ENCODE measurements around the gene CAPN1. TPM values are rescaled to one million over a fixed set of nuclear protein-coding genes. Genes with fewer than 3 reads are reported as not detected.

The CAPN1 gene
- total and polyA plus RNA-seq, 2 donors from 2014 or later = 92.5 to 328 TPM

DNA sequence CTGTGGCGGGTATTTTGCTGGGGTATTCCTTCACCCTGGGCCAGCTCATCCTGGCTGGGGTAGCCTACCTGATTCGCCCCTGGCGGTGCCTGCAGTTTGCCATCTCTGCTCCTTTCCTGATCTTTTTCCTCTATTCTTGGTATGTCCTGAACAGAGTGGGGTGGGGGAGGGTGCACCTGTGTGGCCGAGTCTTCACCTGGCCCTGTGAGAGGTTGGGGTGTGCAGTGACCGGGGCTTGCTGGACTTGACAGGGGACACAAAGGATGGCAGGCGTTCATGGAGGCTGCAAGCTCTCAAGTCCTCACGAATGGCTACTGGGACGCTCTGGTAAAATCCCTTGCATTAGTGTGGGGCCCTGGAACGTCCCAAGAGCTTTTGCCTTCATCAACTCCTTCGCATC, 39.3 kb downstream of the CAPN1 start:
- Histone ChIP-seq H3K9ac (ENCODE audit: low read length in 3 of 3) (no peak overlapping the region), H3K27ac (ENCODE audit: low read depth in 2 of 2, low read length in 2 of 2) (no peak overlapping the region), H3K4me3 (ENCODE audit: low read length in 3 of 3) (no peak overlapping the region), H3K27me3 (ENCODE audit: control insufficient read depth, insufficient read depth, low read length) (no peaks in the 10 kb centered on the region), H3K9me3 (ENCODE audit: control insufficient read depth in 2 of 3, insufficient read depth in 1 of 3, low read length in 3 of 3) (no peaks in the 10 kb centered on the region), H3K36me3 (ENCODE audit: control insufficient read depth in 2 of 3, insufficient read depth in 3 of 3, low read length in 3 of 3) (no peaks in the 10 kb centered on the region), H3K4me1 (ENCODE audit: control insufficient read depth in 2 of 3, insufficient read depth in 2 of 3, low read depth in 1 of 3, low read length in 3 of 3) (peaks cover 0 to 8% (median 0%) of the 10 kb centered on the region in 3 donors)
- TF ChIP-seq, protein P1, sequence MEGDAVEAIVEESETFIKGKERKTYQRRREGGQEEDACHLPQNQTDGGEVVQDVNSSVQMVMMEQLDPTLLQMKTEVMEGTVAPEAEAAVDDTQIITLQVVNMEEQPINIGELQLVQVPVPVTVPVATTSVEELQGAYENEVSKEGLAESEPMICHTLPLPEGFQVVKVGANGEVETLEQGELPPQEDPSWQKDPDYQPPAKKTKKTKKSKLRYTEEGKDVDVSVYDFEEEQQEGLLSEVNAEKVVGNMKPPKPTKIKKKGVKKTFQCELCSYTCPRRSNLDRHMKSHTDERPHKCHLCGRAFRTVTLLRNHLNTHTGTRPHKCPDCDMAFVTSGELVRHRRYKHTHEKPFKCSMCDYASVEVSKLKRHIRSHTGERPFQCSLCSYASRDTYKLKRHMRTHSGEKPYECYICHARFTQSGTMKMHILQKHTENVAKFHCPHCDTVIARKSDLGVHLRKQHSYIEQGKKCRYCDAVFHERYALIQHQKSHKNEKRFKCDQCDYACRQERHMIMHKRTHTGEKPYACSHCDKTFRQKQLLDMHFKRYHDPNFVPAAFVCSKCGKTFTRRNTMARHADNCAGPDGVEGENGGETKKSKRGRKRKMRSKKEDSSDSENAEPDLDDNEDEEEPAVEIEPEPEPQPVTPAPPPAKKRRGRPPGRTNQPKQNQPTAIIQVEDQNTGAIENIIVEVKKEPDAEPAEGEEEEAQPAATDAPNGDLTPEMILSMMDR (IDR thresholded peaks at IDR 0.05; ENCODE audit: borderline replicate concordance, extremely low read depth, insufficient read depth) = no peak
- FAIRE-seq (no peak), DNase-seq (no peak)
- intact Hi-C loops (cut with DNase I) = no loop called here

- peaks cover 0 to 8% (median 0%) of the 10 kb centered on the region in 3 donors for H3K4me1 ChIP-seq (ENCODE audit: control insufficient read depth in 2 of 3, insufficient read depth in 2 of 3, low read depth in 1 of 3, low read length in 3 of 3)
- DNase-seq (no peak), FAIRE-seq (no peak)
- TF ChIP-seq, protein P1 (IDR thresholded peaks at IDR 0.05; ENCODE audit: borderline replicate concordance, extremely low read depth, insufficient read depth) = no peak
- H3K9me3 ChIP-seq (ENCODE audit: control insufficient read depth in 2 of 3, insufficient read depth in 1 of 3, low read length in 3 of 3) = no peaks in the 10 kb centered on the region
- H3K4me3 ChIP-seq (ENCODE audit: low read length in 3 of 3) = no peak overlapping the region
- no peaks in the 10 kb centered on the region for H3K36me3 ChIP-seq (ENCODE audit: control insufficient read depth in 2 of 3, insufficient read depth in 3 of 3, low read length in 3 of 3)
- no peak overlapping the region for H3K9ac ChIP-seq (ENCODE audit: low read length in 3 of 3)
- H3K27me3 ChIP-seq (ENCODE audit: control insufficient read depth, insufficient read depth, low read length) = peaks cover 2% of the 10 kb centered on the region
- intact Hi-C loops (cut with DNase I) = no loop called here
- no peak overlapping the region for H3K27ac ChIP-seq (ENCODE audit: low read depth in 2 of 2, low read length in 2 of 2)
Observed at GRCh38 chr11:65223011-65223410, 41.3 kb downstream of the CAPN1 start.

- Histone ChIP-seq H3K36me3 (ENCODE audit: control insufficient read depth in 2 of 3, insufficient read depth in 3 of 3, low read length in 3 of 3) (no peaks in the 10 kb centered on the region), H3K4me1 (ENCODE audit: control insufficient read depth in 2 of 3, insufficient read depth in 2 of 3, low read depth in 1 of 3, low read length in 3 of 3) (peaks cover 0 to 8% (median 0%) of the 10 kb centered on the region in 3 donors), H3K9ac (ENCODE audit: low read length in 3 of 3) (no peak overlapping the region), H3K27me3 (ENCODE audit: control insufficient read depth, insufficient read depth, low read length) (peaks cover 2% of the 10 kb centered on the region), H3K4me3 (ENCODE audit: low read length in 3 of 3) (no peak overlapping the region), H3K27ac (ENCODE audit: low read depth in 2 of 2, low read length in 2 of 2) (no peak overlapping the region), H3K9me3 (ENCODE audit: control insufficient read depth in 2 of 3, insufficient read depth in 1 of 3, low read length in 3 of 3) (no peaks in the 10 kb centered on the region)
- DNase-seq (no peak), FAIRE-seq (no peak)
- TF ChIP-seq, protein P1 (IDR thresholded peaks at IDR 0.05; ENCODE audit: borderline replicate concordance, extremely low read depth, insufficient read depth) = no peak
- intact Hi-C loops (cut with DNase I) = no loop called here
Observed at GRCh38 chr11:65224930-65225278, 43.2 kb downstream of the CAPN1 start.

Measured in kidney (tissue), 14 donors.